Activated T-cell treated with anti-CD3 and anti-CD28 coated beads, Interleukin-2, amount 50 U/mL, for 24 hours (primary cell): Measurements from ENCODE around the gene DRG1.
"Not testable (repeated sequence)": the region's sequence is repeated elsewhere in the genome, so short reads cannot be mapped to it uniquely, and the experiment has no call there.

Experiments
- DNase-seq: peaks from one replicate; pipeline ENCODE4 v3.0.0-alpha.2; 2020
- H3K27ac Mint-ChIP-seq: 2 replicates; pipeline ENCODE4 v1.8.0; 2020; ENCODE audit warnings: mild to moderate bottlenecking, mixed read lengths
- H3K27me3 Mint-ChIP-seq: 2 replicates; pipeline ENCODE4 v1.8.0; 2020; ENCODE audit warnings: mixed read lengths
- H3K36me3 Mint-ChIP-seq: 2 replicates; pipeline ENCODE4 v1.8.0; 2020; ENCODE audit warnings: low read depth, mixed read lengths
- H3K4me1 Mint-ChIP-seq: 2 replicates; pipeline ENCODE4 v1.8.0; 2020; ENCODE audit warnings: low read depth, mixed read lengths
- H3K4me3 Mint-ChIP-seq: 2 replicates; pipeline ENCODE4 v1.8.0; 2020; ENCODE audit warnings: mild to moderate bottlenecking, moderate library complexity, mixed read lengths
- H3K9me3 Mint-ChIP-seq: 2 replicates; pipeline ENCODE4 v1.8.0; 2020; ENCODE audit warnings: mixed read lengths

Gene DRG1

DNA sequence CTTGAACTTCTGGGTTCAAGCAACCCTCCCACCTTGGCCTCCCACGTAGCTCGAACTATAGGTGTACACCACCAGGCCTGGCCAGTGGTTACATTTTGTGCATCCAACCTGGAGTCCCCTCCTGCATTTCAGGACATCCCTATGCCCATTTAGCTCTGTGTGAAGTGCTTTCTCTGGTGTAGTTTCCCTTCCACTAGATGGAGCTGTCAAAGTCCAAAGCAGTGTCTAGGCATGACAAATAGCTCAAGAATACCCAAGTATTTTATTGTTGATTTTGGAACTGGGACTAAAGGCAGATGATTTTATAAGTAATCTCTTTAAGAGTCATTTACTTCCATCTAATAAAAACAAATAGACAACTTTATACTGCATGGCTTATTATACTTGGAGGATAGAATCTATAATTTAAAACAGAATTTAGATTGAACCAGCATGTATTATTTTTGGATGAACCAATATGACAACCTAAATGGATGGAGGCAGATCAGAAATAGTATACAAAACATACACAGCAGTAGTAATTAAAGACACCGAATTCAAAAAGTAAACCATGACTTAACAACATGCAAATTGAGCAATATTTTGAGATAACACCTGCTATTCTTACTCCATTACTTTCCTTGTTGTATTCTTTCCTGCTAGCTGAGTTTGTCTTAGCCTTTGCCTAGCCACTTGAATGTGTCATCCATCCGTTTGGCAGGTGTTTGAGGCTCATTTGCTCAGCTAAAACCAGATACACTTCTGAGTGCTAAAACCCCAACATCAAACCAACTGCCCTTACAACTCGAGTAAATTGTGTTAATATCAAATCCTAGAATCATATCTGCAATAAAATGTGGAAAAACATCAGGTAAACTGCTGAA lies 52.5 kb downstream of the DRG1 start:
- Mint-ChIP-seq H3K4me3 (no peak overlapping the region), H3K27me3 (no peaks in the 10 kb centered on the region), H3K4me1 (peaks cover 3% of the 10 kb centered on the region), H3K9me3 (no peaks in the 10 kb centered on the region), H3K36me3 (peaks cover 94% of the 10 kb centered on the region), H3K27ac (peak overlapping the region; percentile 67)
- no peak for DNase-seq

DNA sequence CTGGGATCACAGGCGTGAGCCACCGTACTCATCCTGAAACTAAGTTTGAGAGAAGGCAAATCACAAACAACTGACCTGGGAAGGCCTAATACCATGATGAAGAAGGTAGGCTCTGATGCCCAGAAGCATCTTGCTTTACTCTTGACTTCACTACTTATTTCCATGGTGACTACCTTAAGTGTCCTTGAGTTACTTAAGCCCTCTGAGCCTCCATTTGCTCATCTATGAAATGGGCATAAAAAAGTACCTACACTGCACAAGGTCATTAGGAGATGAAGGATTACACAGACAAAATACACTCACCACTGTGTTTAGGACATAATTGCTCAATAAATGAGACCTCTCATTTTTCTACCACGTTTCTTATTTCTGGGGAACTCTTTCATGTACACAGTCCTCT lies 62.3 kb downstream of the DRG1 start:
- Mint-ChIP-seq H3K27ac (peak overlapping the region; percentile 2), H3K36me3 (peaks cover 93% of the 10 kb centered on the region), H3K27me3 (no peaks in the 10 kb centered on the region)

GRCh38 chr22:31465307-31465706 lies 65.9 kb downstream of the DRG1 start:
- Mint-ChIP-seq H3K4me1 (peaks cover 14% of the 10 kb centered on the region), H3K36me3 (peaks cover 94% of the 10 kb centered on the region), H3K27ac (no peak overlapping the region), H3K4me3 (no peak overlapping the region), H3K27me3 (no peaks in the 10 kb centered on the region), H3K9me3 (no peaks in the 10 kb centered on the region)
- no peak for DNase-seq

More for the DNA sequence above, 62.3 kb downstream of the DRG1 start:
- Mint-ChIP-seq H3K4me3 (no peak overlapping the region), H3K4me1 (peaks cover 9% of the 10 kb centered on the region), H3K9me3 (no peaks in the 10 kb centered on the region)
- DNase-seq: no peak

DNA sequence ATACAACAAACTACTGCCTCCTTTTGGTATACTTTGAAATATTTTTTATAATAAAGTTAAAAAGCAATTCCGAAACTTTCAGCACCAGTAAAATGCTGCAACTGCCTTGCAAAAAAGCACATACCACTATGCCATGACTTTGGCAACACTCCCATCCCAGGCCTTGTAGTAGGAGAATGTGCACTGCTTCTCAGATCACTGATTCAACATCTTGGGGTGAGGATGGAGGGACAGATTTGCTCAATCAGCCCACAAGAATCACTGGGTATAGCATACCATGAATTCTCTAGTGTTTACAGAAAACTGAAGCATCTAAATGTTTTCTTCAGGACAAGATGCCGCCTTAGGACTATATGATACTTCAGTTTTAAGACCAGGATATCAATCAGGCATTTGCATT lies 75.3 kb downstream of the DRG1 start:
- DNase-seq: no peak
- H3K4me1 Mint-ChIP-seq: peaks cover 37% of the 10 kb centered on the region

GRCh38 chr22:31475800-31476199 lies 76.4 kb downstream of the DRG1 start:
- H3K36me3 Mint-ChIP-seq: peaks cover 92% of the 10 kb centered on the region

More for the DNA sequence above, 75.3 kb downstream of the DRG1 start:
- Mint-ChIP-seq H3K36me3 (peaks cover 92% of the 10 kb centered on the region), H3K9me3 (no peaks in the 10 kb centered on the region), H3K4me3 (no peak overlapping the region), H3K27me3 (no peaks in the 10 kb centered on the region), H3K27ac (no peak overlapping the region)

GRCh38 chr22:31477329-31477728 lies 77.9 kb downstream of the DRG1 start:
- peaks cover 92% of the 10 kb centered on the region for H3K36me3 Mint-ChIP-seq
- DNase-seq: no peak
- no peaks in the 10 kb centered on the region for H3K9me3 Mint-ChIP-seq
- H3K4me1 Mint-ChIP-seq: peaks cover 37% of the 10 kb centered on the region
- no peak overlapping the region for H3K4me3 Mint-ChIP-seq
- H3K27ac Mint-ChIP-seq: no peak overlapping the region
- H3K27me3 Mint-ChIP-seq: no peaks in the 10 kb centered on the region

More at GRCh38 chr22:31475800-31476199, 76.4 kb downstream of the DRG1 start:
- Mint-ChIP-seq H3K9me3 (no peaks in the 10 kb centered on the region), H3K4me1 (peaks cover 37% of the 10 kb centered on the region), H3K4me3 (no peak overlapping the region), H3K27me3 (no peaks in the 10 kb centered on the region), H3K27ac (no peak overlapping the region)
- no peak for DNase-seq

GRCh38 chr22:31481129-31481528 lies 81.7 kb downstream of the DRG1 start:
- Mint-ChIP-seq H3K4me3 (no peak overlapping the region), H3K27me3 (no peaks in the 10 kb centered on the region), H3K36me3 (peaks cover 90% of the 10 kb centered on the region), H3K27ac (no peak overlapping the region), H3K9me3 (no peaks in the 10 kb centered on the region), H3K4me1 (peaks cover 43% of the 10 kb centered on the region)
- DNase-seq: no peak

- not testable (repeated sequence) for H3K4me3 Mint-ChIP-seq, DNase-seq, H3K9me3 Mint-ChIP-seq, H3K27ac Mint-ChIP-seq, H3K27me3 Mint-ChIP-seq
- Mint-ChIP-seq H3K4me1 (peaks cover 47% of the 10 kb centered on the region), H3K36me3 (peaks cover 92% of the 10 kb centered on the region)
Observed at GRCh38 chr22:31482470-31482869, 83.1 kb downstream of the DRG1 start.
